ENCODE measurements around the gene DGKE.
A peak's percentile ranks its signal among the peaks of the same experiment; 100 is the strongest.

Gene DGKE

DNA sequence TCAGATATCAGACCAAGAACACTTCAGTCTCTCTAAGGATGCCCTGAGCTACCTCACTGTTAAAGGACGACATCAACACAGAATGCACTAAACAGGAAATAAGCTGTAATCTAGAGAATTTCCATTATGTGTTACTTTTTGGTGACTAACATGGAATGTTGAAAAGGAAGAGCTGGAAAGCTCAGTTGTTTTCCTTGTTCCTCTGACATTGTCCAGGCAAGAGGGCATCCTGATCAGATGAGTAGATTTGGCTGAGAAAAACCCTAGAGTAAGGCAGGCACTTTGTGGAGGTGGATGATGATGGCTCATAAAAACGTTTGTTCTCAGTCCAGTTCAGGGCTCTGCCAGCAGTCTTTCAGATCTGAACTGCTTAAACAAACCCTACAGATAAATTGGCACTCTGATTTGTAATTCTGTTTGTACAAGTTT lies 34.0 kb downstream of the DGKE start:
- H3K27ac Mint-ChIP-seq (ENCODE audit: low read depth): no peak overlapping the region
- no peak for DNase-seq (ENCODE audit: low spot score in 2 of 2)
- H3K9me3 Mint-ChIP-seq: no peaks in the 10 kb centered on the region
- H3K36me3 Mint-ChIP-seq (ENCODE audit: insufficient read depth): peaks cover 6% of the 10 kb centered on the region
- ATAC-seq (replicated peaks; ENCODE audit: extremely low read depth, poor library complexity, severe bottlenecking): no peak
- H3K4me3 Mint-ChIP-seq: no peak overlapping the region
- no peaks in the 10 kb centered on the region for H3K4me1 Mint-ChIP-seq
- H3K27me3 Mint-ChIP-seq: peaks cover under 1% of the 10 kb centered on the region

DNA sequence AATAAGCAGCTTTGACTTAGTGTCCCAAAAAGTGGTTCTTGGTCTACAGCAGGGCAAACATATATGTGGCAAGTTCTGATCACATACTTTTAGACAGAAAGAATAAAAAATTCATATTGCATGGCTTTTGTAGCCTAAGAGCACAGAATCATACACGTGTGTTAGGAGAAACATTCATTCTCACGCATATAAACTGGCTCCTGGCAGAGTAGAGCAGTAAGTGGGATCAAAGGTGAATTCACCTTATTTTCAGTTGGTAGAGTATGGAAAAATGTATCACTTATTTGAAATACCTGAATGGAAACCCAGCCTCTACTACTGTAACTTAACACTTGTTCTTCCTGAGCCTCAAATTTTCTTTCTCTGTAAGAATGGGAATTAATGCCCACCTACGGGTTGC lies 34.8 kb downstream of the DGKE start:
- Mint-ChIP-seq H3K9me3 (no peaks in the 10 kb centered on the region), H3K27ac (ENCODE audit: low read depth) (no peak overlapping the region), H3K27me3 (peaks cover 8% of the 10 kb centered on the region), H3K4me3 (no peak overlapping the region), H3K36me3 (ENCODE audit: insufficient read depth) (peaks cover 3% of the 10 kb centered on the region), H3K4me1 (no peaks in the 10 kb centered on the region)
- ATAC-seq (replicated peaks; ENCODE audit: extremely low read depth, poor library complexity, severe bottlenecking) (no peak), DNase-seq (ENCODE audit: low spot score in 2 of 2) (no peak)

DNA sequence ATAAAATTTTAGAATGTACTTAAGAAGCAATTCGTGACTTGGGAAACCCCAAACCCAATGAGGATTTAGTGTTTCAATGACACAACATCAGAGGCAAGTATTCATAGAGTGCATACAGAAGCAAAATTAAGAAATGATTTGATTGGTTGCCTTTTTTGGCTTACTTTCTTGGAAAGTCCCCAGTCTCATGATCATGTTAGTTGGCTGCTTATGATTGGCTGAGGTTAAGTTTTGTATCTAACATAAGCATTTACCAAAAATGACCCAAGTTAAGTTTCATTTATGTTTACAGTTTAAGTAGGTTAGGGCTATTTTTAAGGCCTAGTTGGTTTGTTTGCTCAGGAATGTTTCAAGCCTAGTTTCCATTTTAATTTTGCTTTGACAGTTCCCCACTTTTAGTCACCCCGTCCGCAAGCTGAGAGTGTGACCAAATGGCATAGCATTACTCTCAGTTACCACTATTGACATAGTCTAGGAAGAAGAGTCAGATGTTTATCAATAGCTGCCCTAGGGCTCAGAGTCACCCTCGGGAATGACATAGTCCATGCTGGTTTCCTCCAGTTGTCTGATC lies 36.2 kb downstream of the DGKE start:
- H3K27ac Mint-ChIP-seq (ENCODE audit: low read depth): no peak overlapping the region
- ATAC-seq (replicated peaks; ENCODE audit: extremely low read depth, poor library complexity, severe bottlenecking): no peak
- H3K9me3 Mint-ChIP-seq: no peaks in the 10 kb centered on the region

DNA sequence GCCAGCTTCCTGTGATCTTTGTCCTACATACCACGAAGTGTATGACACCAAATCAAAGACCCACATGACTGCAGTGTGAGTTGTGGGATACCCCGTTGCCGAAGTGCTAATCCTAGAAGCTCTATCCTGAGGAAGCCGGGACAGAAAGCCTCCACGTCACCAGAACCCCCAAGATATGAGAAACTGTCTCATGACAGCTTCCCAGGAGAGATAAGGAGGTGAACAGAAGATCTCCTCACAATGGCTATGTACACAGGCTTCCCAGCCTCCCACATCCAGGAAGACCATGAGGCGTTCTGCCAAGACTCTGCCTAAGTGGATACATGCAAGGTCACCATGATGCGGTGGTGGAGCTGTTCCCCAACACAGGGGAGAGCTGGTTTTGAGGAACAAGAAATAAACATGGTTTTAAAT lies 42.8 kb downstream of the DGKE start:
- Mint-ChIP-seq H3K4me1 (no peaks in the 10 kb centered on the region), H3K4me3 (no peak overlapping the region), H3K27ac (ENCODE audit: low read depth) (no peak overlapping the region), H3K36me3 (ENCODE audit: insufficient read depth) (no peaks in the 10 kb centered on the region), H3K9me3 (no peaks in the 10 kb centered on the region), H3K27me3 (peaks cover 21% of the 10 kb centered on the region)
- no peak for DNase-seq (ENCODE audit: low spot score in 2 of 2)
- ATAC-seq (replicated peaks; ENCODE audit: extremely low read depth, poor library complexity, severe bottlenecking): no peak

More for the DNA sequence above, 36.2 kb downstream of the DGKE start:
- no peaks in the 10 kb centered on the region for H3K36me3 Mint-ChIP-seq (ENCODE audit: insufficient read depth)
- no peak overlapping the region for H3K4me3 Mint-ChIP-seq
- H3K27me3 Mint-ChIP-seq: peaks cover 21% of the 10 kb centered on the region
- H3K4me1 Mint-ChIP-seq: no peaks in the 10 kb centered on the region
- DNase-seq (ENCODE audit: low spot score in 2 of 2): no peak

DNA sequence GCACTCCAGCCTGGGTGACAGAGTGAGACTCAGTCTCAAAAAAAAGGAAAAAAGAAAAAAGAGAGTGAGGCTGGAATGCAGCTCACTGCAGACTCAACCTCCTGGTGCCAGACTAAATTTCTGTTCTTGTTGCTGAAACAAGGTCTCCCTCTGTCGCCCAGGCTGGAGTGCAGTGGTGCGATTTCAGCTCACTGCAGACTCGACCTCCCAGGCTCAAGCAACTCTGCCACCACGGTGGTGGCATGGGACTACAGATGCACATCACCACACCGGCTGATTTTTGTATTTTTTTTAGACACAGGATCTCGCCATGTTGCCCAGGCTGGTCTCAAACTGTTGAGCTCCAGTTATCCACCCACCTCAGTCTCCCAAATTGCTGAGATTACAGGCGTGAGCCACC lies 45.3 kb downstream of the DGKE start:
- no peak overlapping the region for H3K4me3 Mint-ChIP-seq
- H3K9me3 Mint-ChIP-seq: no peaks in the 10 kb centered on the region
- H3K4me1 Mint-ChIP-seq: no peaks in the 10 kb centered on the region
- DNase-seq (ENCODE audit: low spot score in 2 of 2) (no peak), ATAC-seq (replicated peaks; ENCODE audit: extremely low read depth, poor library complexity, severe bottlenecking) (no peak)
- peaks cover 7% of the 10 kb centered on the region for H3K27me3 Mint-ChIP-seq
- no peaks in the 10 kb centered on the region for H3K36me3 Mint-ChIP-seq (ENCODE audit: insufficient read depth)
- H3K27ac Mint-ChIP-seq (ENCODE audit: low read depth): no peak overlapping the region

DNA sequence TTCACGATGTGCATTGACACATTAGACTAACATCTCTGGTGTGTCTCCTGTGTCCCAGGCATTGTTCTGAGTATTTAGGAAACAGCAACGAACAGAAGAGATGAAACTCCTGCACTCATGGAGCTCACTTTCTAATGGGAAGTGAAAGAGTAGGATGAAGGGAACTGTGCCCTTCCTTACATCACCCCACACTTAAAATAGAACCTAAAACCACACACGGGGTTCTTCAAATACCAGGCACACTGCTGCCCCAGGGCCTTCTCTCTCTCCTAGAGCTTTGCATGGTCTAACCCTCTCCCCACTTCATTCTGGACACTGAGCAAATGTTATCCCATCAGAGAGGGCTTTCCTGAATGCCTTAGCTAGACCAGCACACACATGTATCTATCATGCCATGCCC lies 46.2 kb downstream of the DGKE start:
- Mint-ChIP-seq H3K27me3 (no peaks in the 10 kb centered on the region), H3K27ac (ENCODE audit: low read depth) (no peak overlapping the region), H3K4me1 (no peaks in the 10 kb centered on the region), H3K9me3 (no peaks in the 10 kb centered on the region), H3K36me3 (ENCODE audit: insufficient read depth) (no peaks in the 10 kb centered on the region), H3K4me3 (no peak overlapping the region)
- DNase-seq (ENCODE audit: low spot score in 2 of 2) (no peak), ATAC-seq (replicated peaks; ENCODE audit: extremely low read depth, poor library complexity, severe bottlenecking) (no peak)

DNA sequence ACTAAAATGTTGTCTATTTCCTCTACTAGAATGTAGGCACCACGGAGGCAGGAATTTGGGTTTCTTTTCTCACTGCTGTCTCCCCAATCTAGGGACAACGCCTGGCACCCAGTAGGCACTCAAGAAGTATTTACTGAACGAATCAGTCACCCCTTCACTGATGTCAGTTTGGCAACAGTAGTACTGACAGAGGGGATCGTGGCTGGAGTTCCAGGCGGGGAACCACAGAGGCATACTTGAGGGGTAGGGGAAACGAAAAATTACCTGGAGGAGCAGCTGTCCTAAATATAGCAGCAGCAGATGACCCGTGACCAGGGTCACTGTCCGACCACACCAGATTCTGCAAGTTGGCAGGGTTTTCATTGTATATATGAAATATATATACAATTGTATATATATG lies 46.6 kb downstream of the DGKE start:
- Mint-ChIP-seq H3K4me3 (no peak overlapping the region), H3K27me3 (no peaks in the 10 kb centered on the region), H3K9me3 (no peaks in the 10 kb centered on the region), H3K27ac (ENCODE audit: low read depth) (no peak overlapping the region), H3K36me3 (ENCODE audit: insufficient read depth) (no peaks in the 10 kb centered on the region), H3K4me1 (no peaks in the 10 kb centered on the region)
- DNase-seq (ENCODE audit: low spot score in 2 of 2) (no peak), ATAC-seq (replicated peaks; ENCODE audit: extremely low read depth, poor library complexity, severe bottlenecking) (no peak)

DNA sequence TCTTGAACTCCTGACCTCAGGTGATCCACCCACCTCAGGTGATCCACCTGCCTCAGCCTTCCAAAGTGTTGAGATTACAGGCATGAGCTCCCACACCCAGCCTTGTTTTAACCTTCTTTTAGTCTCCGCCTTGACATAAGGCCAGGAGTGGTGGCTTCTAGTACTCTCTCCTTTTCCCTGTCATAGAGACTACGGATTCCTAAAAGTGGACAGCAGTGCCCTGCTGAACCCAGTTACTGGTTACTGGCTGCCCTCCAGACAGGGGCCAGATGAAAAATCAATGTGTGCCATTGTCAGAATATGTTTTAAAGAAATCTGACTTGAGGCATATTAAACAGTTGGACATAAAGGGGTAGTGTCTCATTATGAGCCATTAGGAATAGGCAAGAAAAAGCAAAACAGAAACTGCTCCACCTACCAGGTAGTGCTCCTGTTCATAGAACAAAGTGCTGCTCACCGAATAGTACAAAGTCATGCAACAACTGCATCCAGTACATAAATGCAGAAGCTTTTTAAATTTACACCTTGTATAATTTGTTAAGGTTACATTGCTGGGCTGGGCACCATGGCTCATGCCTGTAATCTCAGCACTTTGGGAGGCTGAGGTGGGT lies 47.8 kb downstream of the DGKE start:
- peaks cover 5% of the 10 kb centered on the region for H3K4me1 Mint-ChIP-seq
- no peaks in the 10 kb centered on the region for H3K27me3 Mint-ChIP-seq
- DNase-seq (ENCODE audit: low spot score in 2 of 2) (no peak), ATAC-seq (replicated peaks; ENCODE audit: extremely low read depth, poor library complexity, severe bottlenecking) (no peak)
- H3K9me3 Mint-ChIP-seq: no peaks in the 10 kb centered on the region
- H3K36me3 Mint-ChIP-seq (ENCODE audit: insufficient read depth): peaks cover 2% of the 10 kb centered on the region
- H3K27ac Mint-ChIP-seq (ENCODE audit: low read depth): no peak overlapping the region
- H3K4me3 Mint-ChIP-seq: no peak overlapping the region

DNA sequence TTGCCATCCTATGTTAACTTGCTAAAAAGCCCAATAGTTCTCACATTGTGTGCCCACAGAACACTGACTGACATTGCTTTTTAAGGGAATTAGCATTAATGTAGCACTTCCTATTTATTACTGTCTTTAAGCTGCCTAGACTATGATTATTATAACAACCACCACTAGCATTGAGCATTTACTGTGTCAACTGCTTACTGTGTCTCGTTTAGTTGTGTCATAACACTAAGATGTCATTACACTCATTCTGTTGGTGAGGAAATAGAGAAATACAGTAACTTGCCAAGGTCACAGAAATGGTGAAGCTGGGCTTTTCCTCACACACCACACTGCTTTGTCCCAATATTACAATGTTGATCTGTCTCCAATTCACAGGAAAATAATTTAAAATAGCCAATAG lies 49.7 kb downstream of the DGKE start:
- Mint-ChIP-seq H3K36me3 (ENCODE audit: insufficient read depth) (peaks cover 4% of the 10 kb centered on the region), H3K9me3 (no peaks in the 10 kb centered on the region), H3K27me3 (no peaks in the 10 kb centered on the region), H3K4me3 (no peak overlapping the region), H3K27ac (ENCODE audit: low read depth) (peak overlapping the region; percentile 69), H3K4me1 (peaks cover 5% of the 10 kb centered on the region)
- DNase-seq (ENCODE audit: low spot score in 2 of 2) (no peak), ATAC-seq (replicated peaks; ENCODE audit: extremely low read depth, poor library complexity, severe bottlenecking) (no peak)

DNA sequence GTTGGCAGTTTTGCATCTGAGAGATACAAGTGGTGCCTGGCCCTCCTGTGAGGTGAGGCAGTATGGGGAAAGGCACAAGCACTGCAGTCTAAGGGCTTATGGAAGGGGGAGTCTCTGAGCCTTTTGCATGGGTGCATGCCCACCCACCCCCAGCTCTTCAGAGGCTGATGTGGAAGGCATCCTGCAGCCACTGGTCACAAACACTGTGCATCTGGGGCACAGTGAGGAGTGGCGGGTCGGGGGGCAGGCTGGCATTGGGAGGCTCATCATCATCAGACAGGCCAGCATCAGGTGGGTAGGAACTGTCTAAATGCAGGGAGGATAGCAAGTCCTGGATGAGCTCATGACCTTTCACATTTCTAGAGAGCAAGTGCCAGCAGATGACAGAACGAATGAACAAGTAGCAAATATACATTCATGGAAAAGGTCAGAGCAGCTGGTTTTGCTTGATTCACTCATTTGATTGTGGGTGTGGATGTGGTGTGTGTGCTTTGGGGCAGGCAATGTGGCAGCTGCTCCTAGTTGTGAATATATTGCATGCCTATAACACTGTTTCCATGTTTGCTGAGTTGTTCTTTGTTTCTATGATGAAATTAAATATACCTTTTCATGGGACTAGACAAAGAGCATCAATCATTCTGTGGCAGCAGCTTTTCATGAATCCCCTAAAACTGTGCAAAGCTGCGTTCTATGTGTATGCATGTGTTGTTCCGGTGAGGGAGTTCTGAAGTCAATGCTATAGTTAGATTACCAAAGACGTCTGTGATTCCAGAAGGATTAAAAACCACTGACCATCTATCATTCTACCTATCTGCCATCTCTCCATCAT lies 50.7 kb downstream of the DGKE start:
- no peak overlapping the region for H3K4me3 Mint-ChIP-seq
- peaks cover 5% of the 10 kb centered on the region for H3K4me1 Mint-ChIP-seq
- DNase-seq (ENCODE audit: low spot score in 2 of 2) (no peak), ATAC-seq (replicated peaks; ENCODE audit: extremely low read depth, poor library complexity, severe bottlenecking) (no peak)
- peaks cover 4% of the 10 kb centered on the region for H3K36me3 Mint-ChIP-seq (ENCODE audit: insufficient read depth)
- no peaks in the 10 kb centered on the region for H3K27me3 Mint-ChIP-seq
- H3K27ac Mint-ChIP-seq (ENCODE audit: low read depth): peak overlapping the region; percentile 69
- H3K9me3 Mint-ChIP-seq: no peaks in the 10 kb centered on the region

DNA sequence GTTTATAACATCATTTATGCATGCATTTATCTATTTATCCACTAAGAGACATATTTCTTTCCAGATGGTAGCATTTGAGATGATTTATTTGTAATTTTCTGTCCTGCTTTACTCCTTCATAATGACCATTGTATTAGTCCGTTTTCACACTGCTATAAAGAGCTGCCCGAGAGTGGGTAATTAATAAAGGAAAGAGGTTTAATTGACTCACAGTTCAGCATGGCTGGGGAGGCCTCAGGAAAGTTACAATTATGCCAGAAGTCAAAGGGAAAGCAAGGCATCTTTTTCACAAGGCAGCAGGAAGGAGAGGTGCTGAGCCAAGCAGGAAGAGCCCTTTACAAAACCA lies 51.3 kb downstream of the DGKE start:
- DNase-seq (ENCODE audit: low spot score in 2 of 2): no peak
- no peaks in the 10 kb centered on the region for H3K27me3 Mint-ChIP-seq
- no peak for ATAC-seq (replicated peaks; ENCODE audit: extremely low read depth, poor library complexity, severe bottlenecking)
- H3K36me3 Mint-ChIP-seq (ENCODE audit: insufficient read depth): peaks cover 6% of the 10 kb centered on the region
- H3K9me3 Mint-ChIP-seq: no peaks in the 10 kb centered on the region
- no peak overlapping the region for H3K4me3 Mint-ChIP-seq
- H3K27ac Mint-ChIP-seq (ENCODE audit: low read depth): no peak overlapping the region
- H3K4me1 Mint-ChIP-seq: peaks cover 5% of the 10 kb centered on the region

DNA sequence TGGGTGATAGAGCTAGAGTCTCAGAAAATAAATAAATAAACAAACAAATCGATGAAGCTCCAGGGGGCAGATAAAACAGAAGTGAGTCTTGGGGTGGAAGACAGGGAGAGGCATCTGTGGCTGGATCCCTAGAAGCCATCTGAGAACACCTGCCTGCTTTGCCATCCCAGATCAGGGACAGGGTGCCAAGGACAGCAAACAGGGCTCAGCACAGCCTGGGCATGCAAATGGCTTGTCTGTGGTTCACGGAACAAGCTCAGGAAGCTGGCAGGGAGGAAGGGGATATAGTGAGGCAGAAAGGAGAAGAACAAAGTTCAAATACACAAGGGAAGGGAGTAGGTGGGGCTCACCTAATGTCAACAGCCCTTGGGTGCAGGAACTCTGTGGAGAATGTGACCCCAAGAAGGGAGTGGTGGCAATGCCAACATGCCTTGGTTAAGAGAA lies 52.4 kb downstream of the DGKE start:
- H3K4me1 Mint-ChIP-seq: peaks cover 5% of the 10 kb centered on the region
- H3K9me3 Mint-ChIP-seq: no peaks in the 10 kb centered on the region
- no peaks in the 10 kb centered on the region for H3K27me3 Mint-ChIP-seq
- H3K27ac Mint-ChIP-seq (ENCODE audit: low read depth): peak overlapping the region; percentile 32
- no peak for DNase-seq (ENCODE audit: low spot score in 2 of 2)
- no peak for ATAC-seq (replicated peaks; ENCODE audit: extremely low read depth, poor library complexity, severe bottlenecking)
- no peak overlapping the region for H3K4me3 Mint-ChIP-seq
- peaks cover 7% of the 10 kb centered on the region for H3K36me3 Mint-ChIP-seq (ENCODE audit: insufficient read depth)

DNA sequence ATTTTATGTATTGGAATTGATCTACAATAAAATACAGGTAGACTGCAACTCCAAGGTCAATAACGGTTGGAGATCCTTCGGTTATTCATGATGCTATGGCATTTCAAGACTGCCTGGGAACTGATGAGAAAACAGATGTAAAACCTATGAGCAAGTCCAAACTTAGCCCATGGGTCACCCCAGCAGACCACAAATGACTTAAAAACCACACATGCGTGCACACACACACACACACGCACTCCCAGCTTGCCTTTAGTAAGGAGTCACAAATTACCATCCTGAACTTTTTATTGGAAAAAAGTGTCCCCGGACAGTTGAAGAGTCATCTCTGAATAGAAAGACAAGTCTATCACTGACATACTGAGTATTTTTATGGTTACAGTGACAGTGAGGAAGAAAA lies 53.2 kb downstream of the DGKE start:
- no peak overlapping the region for H3K27ac Mint-ChIP-seq (ENCODE audit: low read depth)
- H3K4me3 Mint-ChIP-seq: no peak overlapping the region
- ATAC-seq (replicated peaks; ENCODE audit: extremely low read depth, poor library complexity, severe bottlenecking) (no peak), DNase-seq (ENCODE audit: low spot score in 2 of 2) (no peak)
- H3K36me3 Mint-ChIP-seq (ENCODE audit: insufficient read depth): peaks cover 7% of the 10 kb centered on the region
- H3K9me3 Mint-ChIP-seq: no peaks in the 10 kb centered on the region
- peaks cover 5% of the 10 kb centered on the region for H3K4me1 Mint-ChIP-seq
- no peaks in the 10 kb centered on the region for H3K27me3 Mint-ChIP-seq
